SU-DHL-6 (cell line): Measurements from ENCODE around the gene ZNF69.
"Not testable (repeated sequence)": the region's sequence is repeated elsewhere in the genome, so short reads cannot be mapped to it uniquely, and the experiment has no call there.

Experiments used
- H2AFZ ChIP-seq: fragments of 200-600 bp; sonication (generic); 2 replicates; pipeline ENCODE4 v1.6.1; 2014; ENCODE audit warnings: low read depth, mild to moderate bottlenecking, moderate library complexity, mixed read lengths, antibody characterized with exemption, low read length; ENCODE audit not compliant: severe bottlenecking
- H3F3A ChIP-seq: fragments of 200-600 bp; shearing (Covaris generic); 2 replicates; pipeline ENCODE4 v1.6.0; 2016; ENCODE audit warnings: antibody characterized with exemption, mild to moderate bottlenecking; ENCODE audit not compliant: insufficient read depth
- H3K27ac ChIP-seq: fragments of 200-600 bp; sonication (generic); 2 replicates; pipeline ENCODE4 v1.5.1; 2016; ENCODE audit warnings: low read depth, mild to moderate bottlenecking, low read length, moderate library complexity, mixed read lengths
- H3K27me3 ChIP-seq: fragments of 200-600 bp; sonication (generic), shearing (Covaris generic); 2 replicates; pipeline ENCODE4 v1.6.0; 2014; ENCODE audit warnings: mild to moderate bottlenecking, low read length
- H3K36me3 ChIP-seq: fragments of 200-600 bp; sonication (generic); 2 replicates; pipeline ENCODE4 v1.6.1; 2014; ENCODE audit warnings: mild to moderate bottlenecking, low read length, mixed read lengths
- H3K4me2 ChIP-seq: fragments of 300-600, 200-600 bp; shearing (Covaris generic), sonication (generic); 2 replicates; pipeline ENCODE4 v1.6.0; 2014; ENCODE audit warnings: low read length, low read depth, mild to moderate bottlenecking; ENCODE audit not compliant: poor library complexity, severe bottlenecking
- H3K4me3 ChIP-seq: fragments of 200-600 bp; sonication (generic); 2 replicates; pipeline ENCODE4 v1.5.1; 2014; ENCODE audit warnings: antibody characterized with exemption, low read length, mild to moderate bottlenecking, mixed read lengths; ENCODE audit not compliant: insufficient read depth, poor library complexity, severe bottlenecking
- H3K79me2 ChIP-seq: fragments of 200-600 bp; sonication (generic); 2 replicates; pipeline ENCODE4 v1.6.1; 2014; ENCODE audit warnings: mild to moderate bottlenecking, low read length, moderate library complexity; ENCODE audit not compliant: insufficient read depth
- H3K9ac ChIP-seq: fragments of 200-600 bp; sonication (generic); 2 replicates; pipeline ENCODE4 v1.7.0; 2014; ENCODE audit warnings: mild to moderate bottlenecking, low read length
- H3K9me2 ChIP-seq: fragments of 200-600 bp; sonication (generic); replicated peaks from 2 replicates; pipeline ENCODE4 v1.6.1; 2014; ENCODE audit warnings: low read length; ENCODE audit not compliant: insufficient read depth
- H3K9me3 ChIP-seq: fragments of 200-600 bp; sonication (generic); 2 replicates; pipeline ENCODE4 v1.6.1; 2014; ENCODE audit warnings: low read length, mixed read lengths; ENCODE audit not compliant: insufficient read depth
- H4K20me1 ChIP-seq: fragments of 200-600 bp; sonication (generic); 2 replicates; pipeline ENCODE4 v1.6.1; 2014; ENCODE audit warnings: low read depth, mild to moderate bottlenecking, antibody characterized with exemption, low read length, moderate library complexity, mixed read lengths
- EZH2phosphoT487 ChIP-seq: fragments of 200-600 bp; sonication (generic), shearing (Covaris generic); conservative IDR thresholded peaks from 2 replicates; pipeline ENCODE4 v1.6.1; 2018; ENCODE audit warnings: mild to moderate bottlenecking, antibody characterized with exemption, low read length, moderate library complexity, mixed read lengths
- TF ChIP-seq, protein P1 (sequence below): fragments of 200-600 bp; sonication (generic); IDR thresholded peaks from one replicate; pipeline ENCODE4 v1.5.1; 2017; ENCODE audit warnings: antibody characterized with exemption, mild to moderate bottlenecking, low read length, moderate library complexity; ENCODE audit not compliant: insufficient read depth, poor library complexity, severe bottlenecking

ZNF69 gene

GRCh38 chr19:11894851-11895250 is 7.3 kb downstream of the ZNF69 start:
- no peak overlapping the region for H3K9ac ChIP-seq
- no peak overlapping the region for H2AFZ ChIP-seq
- no peak overlapping the region for H3K27ac ChIP-seq
- H3K27me3 ChIP-seq, result no peaks in the 10 kb centered on the region
- no peak overlapping the region for H3K4me3 ChIP-seq
- H3F3A ChIP-seq, result no peaks in the 10 kb centered on the region
- H3K79me2 ChIP-seq, result no peaks in the 10 kb centered on the region
- no peaks in the 10 kb centered on the region for H3K36me3 ChIP-seq
- no peaks in the 10 kb centered on the region for H4K20me1 ChIP-seq
- H3K9me2 ChIP-seq, result no peaks in the 10 kb centered on the region
- no peak overlapping the region for H3K4me2 ChIP-seq
- H3K9me3 ChIP-seq, result no peaks in the 10 kb centered on the region
- TF ChIP-seq, protein P1, sequence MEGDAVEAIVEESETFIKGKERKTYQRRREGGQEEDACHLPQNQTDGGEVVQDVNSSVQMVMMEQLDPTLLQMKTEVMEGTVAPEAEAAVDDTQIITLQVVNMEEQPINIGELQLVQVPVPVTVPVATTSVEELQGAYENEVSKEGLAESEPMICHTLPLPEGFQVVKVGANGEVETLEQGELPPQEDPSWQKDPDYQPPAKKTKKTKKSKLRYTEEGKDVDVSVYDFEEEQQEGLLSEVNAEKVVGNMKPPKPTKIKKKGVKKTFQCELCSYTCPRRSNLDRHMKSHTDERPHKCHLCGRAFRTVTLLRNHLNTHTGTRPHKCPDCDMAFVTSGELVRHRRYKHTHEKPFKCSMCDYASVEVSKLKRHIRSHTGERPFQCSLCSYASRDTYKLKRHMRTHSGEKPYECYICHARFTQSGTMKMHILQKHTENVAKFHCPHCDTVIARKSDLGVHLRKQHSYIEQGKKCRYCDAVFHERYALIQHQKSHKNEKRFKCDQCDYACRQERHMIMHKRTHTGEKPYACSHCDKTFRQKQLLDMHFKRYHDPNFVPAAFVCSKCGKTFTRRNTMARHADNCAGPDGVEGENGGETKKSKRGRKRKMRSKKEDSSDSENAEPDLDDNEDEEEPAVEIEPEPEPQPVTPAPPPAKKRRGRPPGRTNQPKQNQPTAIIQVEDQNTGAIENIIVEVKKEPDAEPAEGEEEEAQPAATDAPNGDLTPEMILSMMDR, result no peak
- TF ChIP-seq EZH2phosphoT487, result no peak

DNA sequence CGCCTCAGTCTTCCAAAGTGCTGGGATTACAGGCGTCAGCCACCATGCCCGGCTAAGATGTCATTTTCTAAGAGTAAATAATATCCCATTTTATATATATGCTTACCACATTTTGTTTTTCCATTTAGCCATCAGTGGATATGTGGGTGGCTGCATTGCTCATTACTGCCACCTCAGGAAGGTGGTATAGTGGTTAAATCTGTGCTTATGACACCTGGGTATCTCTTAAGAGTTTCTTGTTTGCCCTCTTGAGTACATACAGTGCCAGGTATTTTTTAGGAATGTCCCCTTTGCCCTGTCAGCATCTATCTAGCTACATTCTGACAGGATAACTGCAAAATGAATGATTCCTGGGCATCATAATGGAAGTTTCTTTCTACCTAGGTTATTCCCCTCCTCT is 14.6 kb downstream of the ZNF69 start:
- no peak overlapping the region for H2AFZ ChIP-seq
- TF ChIP-seq EZH2phosphoT487, result no peak
- TF ChIP-seq, protein P1, result no peak

GRCh38 chr19:11905928-11906327 is 18.3 kb downstream of the ZNF69 start:
- no peak for TF ChIP-seq EZH2phosphoT487
- TF ChIP-seq, protein P1, result no peak
- Histone ChIP-seq H3K36me3 (peaks cover 17% of the 10 kb centered on the region), H4K20me1 (no peaks in the 10 kb centered on the region), H3K27ac (no peak overlapping the region), H2AFZ (no peak overlapping the region), H3K27me3 (no peaks in the 10 kb centered on the region), H3K4me3 (no peak overlapping the region), H3K4me2 (no peak overlapping the region), H3F3A (no peaks in the 10 kb centered on the region), H3K9me2 (no peaks in the 10 kb centered on the region), H3K79me2 (no peaks in the 10 kb centered on the region), H3K9me3 (peaks cover 25% of the 10 kb centered on the region; the same call in 1 of the 2 replicates), H3K9ac (no peak overlapping the region)

More for the DNA sequence above, 14.6 kb downstream of the ZNF69 start:
- H3K27me3 ChIP-seq, result no peaks in the 10 kb centered on the region
- H3K4me2 ChIP-seq, result no peak overlapping the region
- no peaks in the 10 kb centered on the region for H3K9me2 ChIP-seq
- peaks cover 17% of the 10 kb centered on the region for H3K36me3 ChIP-seq
- H3K27ac ChIP-seq, result no peak overlapping the region
- no peaks in the 10 kb centered on the region for H3K79me2 ChIP-seq
- H3K4me3 ChIP-seq, result no peak overlapping the region
- H3K9ac ChIP-seq, result no peak overlapping the region
- peaks cover 25% of the 10 kb centered on the region; the same call in 1 of the 2 replicates for H3K9me3 ChIP-seq
- no peaks in the 10 kb centered on the region for H4K20me1 ChIP-seq
- H3F3A ChIP-seq, result no peaks in the 10 kb centered on the region

- H4K20me1 ChIP-seq, H3K27ac ChIP-seq, H3K9me3 ChIP-seq, H3K36me3 ChIP-seq, H3K27me3 ChIP-seq, H3K79me2 ChIP-seq, H3K9ac ChIP-seq, H3K4me2 ChIP-seq, H3F3A ChIP-seq, H2AFZ ChIP-seq, H3K4me3 ChIP-seq, H3K9me2 ChIP-seq: not testable (repeated sequence)
Measured at GRCh38 chr19:11911937-11912336, 24.4 kb downstream of the ZNF69 start.

GRCh38 chr19:11914417-11915051 is 27.0 kb downstream of the ZNF69 start:
- not testable (repeated sequence) for H3K36me3 ChIP-seq, H3K27ac ChIP-seq, H4K20me1 ChIP-seq, H3K9me2 ChIP-seq, H3K4me3 ChIP-seq, H3K79me2 ChIP-seq, H3K9me3 ChIP-seq, H3F3A ChIP-seq, H3K9ac ChIP-seq, H2AFZ ChIP-seq, H3K4me2 ChIP-seq, H3K27me3 ChIP-seq
